HG02943 (cell line): ENCODE data around the gene TNP2.
"Not testable (repeated sequence)": the region's sequence is repeated elsewhere in the genome, so short reads cannot be mapped to it uniquely, and the experiment has no call there.

Experiments
- ATAC-seq: cut with Tn5 transposase; IDR thresholded peaks from one replicate; pipeline ENCODE4 v1.9.1; 2021; ENCODE audit warnings: mild to moderate bottlenecking, low read depth, moderate library complexity; ENCODE audit not compliant: unreplicated experiment

Gene TNP2

DNA sequence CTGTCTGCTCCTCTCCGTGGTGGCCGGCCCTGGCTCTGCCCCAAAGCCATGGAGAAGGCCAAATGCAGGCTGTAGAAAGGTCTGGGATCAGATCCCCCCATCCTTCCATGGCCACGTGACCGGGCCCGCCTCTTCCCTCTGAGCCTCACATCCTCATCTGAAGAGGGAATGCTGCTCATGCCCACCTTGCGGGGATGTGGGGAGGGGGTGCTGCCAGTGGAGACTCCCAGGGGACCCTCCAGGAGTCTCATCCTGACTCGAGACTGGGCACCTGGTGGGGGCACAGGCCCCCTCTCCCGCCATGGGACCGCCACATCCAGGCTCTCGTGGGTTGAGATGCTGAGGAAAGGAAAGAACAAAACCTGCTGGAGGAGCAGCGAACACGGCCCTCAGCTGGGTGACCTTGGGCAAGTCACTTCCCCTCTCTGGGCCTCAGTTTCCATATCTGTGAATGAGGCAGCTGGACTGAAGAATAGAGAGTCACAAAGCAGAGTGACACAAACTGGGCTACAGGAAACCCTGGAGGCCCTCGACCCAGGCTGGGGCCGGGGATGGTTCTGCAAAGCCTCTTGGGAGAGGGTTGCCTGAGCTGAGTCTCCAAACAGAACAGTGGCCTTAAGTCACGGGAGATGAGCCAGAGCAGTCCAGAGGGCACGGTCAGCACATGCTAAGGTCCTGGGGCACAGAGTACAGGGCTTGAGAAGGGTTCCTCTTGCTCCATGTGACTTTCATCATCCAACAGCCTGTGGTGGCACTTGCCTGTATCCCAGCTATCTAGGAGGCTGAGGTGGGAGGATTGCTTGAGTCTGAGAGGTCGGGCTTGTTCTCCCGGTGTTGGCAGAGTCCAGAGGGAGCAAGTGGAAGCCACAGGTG is 43.2 kb downstream of the TNP2 start:
- no peak for ATAC-seq

DNA sequence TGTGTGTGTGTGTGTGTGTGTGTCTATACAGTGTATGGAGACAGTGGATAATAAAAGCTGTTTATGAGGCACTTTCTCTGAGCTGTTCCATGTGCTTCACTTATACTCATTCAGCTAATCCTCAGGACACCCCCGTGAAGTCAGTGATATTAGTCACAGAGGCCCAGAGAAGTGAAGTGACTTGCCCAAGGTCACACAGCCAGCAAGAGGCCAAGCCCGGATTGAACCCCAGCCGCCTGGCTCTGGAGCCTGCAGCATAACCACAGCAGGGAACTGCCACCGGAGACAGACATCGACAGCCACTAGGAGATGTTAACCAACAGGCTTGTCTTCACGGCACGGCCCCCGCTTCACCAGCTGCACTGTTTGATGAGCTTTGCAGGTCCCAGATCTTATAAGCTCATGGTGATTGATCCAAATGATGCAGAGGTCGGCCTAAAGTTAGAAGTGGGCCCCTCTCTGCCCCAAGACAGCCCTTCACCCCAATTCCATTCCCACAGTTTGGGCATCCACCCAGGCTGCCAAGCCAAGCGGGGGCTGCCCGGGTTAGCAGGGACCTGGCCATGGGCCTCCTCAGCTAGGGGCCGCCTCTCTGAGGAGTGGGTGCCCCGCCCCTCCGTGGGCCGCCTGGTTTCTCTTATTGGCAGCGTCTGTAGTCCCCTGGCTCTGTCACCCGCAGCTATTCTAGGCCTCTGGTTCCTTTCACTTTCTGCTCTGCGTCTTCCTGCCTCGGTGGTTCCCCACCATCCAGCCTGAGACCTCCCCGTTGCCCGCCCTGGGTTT is 44.0 kb downstream of the TNP2 start:
- ATAC-seq, result peak; percentile 89

DNA sequence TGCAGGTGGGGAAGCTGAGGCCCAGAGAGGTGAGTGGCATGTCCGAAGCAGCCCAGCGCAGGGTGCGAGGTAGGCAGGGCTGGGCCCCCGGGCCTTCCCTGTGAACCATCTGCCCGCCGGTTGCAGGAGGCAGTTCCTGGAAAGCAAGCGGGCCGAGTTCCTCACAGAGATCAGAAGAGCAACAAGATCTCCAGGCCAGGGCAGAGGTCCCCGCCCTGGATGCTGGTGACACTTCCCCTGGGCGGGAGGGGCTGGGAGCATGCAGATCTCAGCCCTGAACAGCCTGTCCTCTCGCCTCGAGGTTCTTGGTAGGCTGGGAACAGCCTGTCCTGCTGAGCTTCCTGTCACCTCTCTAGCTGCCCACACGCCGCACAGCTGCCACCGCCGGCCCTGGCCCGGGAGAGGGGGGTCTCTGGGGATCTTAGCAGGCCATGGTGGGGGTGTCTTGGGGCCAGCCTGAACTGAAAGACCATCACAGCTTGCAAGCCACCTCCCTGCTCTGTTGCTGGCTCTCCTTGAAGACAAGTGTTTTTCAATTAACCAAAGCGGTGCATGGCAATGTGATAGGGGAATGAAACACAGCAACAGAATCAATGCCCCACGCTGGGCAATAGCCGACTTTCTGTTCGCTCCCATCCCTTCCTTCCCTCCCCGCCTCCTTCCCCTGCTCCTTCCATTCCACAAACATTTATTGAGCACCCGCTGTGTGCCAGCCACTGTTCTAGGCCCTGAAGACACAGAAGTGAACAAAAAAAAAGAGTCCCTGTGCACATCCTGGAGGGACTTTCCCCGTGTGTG is 44.8 kb downstream of the TNP2 start:
- peak; percentile 43 for ATAC-seq

DNA sequence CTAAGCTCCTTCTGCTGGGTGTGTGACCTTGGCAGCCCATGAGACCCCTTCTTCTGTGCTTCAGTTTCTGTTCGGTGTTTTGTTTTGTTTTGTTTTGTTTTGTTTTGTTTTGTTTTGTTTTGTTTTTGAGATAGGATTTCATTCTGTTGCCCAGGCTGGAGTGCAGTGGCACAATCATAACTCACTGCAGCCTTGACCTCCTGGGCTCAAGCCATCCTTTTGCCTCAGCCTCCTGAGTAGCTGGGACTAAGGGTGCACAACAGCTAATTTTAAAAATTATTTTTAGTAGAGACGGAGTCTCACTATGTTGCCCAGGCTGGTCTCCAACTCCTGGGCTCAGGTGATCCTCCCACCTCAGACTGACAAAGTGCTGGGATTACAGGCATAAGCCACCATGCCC is 48.6 kb downstream of the TNP2 start:
- not testable (repeated sequence) for ATAC-seq

DNA sequence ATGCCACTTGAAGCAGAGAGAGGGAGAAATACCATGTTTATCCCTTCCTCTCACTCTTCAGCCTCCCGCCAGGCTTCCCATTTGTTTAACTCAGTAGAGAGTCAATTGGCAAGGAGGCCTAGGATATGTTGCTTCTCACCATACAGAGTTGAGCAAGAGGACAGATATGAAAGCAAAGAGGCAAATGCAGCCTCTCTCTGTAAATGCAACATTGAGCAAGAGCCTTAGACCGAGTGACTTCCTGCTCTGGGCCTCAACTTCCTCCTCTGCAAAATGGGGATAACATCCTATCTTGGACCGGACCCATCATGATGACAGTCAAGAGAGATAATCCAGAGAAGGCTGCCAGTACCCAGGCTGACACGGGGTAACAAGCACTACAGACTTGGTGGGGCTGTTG is 49.9 kb downstream of the TNP2 start:
- ATAC-seq, result no peak

DNA sequence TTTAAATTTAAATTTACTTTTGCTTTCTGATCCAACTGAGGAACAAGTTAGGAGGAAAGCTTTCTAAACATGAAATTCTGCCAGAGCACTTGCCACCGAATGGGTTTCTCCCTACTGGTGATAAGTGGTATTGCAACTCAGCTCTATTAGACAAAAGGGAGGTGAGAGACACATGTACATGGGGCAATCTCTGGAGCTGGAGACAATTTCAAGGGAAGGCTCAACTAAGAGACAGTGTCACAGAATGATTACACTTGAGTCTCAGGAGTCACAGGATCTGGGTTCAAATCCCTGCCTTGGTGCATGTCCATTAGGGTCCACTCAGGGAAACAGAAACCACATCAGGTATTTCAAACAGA is 50.5 kb downstream of the TNP2 start:
- ATAC-seq, result no peak
